ENCODE results near the gene LCNL1. TPM values are rescaled to one million over a fixed set of nuclear protein-coding genes. Genes with fewer than 3 reads are reported as not detected.

The LCNL1 gene
- total RNA-seq: not detected

- 83 to 88% methylated on average over 6 to 17 of the region's 18 CpGs for WGBS, 2 donors
- TF ChIP-seq, protein P1, sequence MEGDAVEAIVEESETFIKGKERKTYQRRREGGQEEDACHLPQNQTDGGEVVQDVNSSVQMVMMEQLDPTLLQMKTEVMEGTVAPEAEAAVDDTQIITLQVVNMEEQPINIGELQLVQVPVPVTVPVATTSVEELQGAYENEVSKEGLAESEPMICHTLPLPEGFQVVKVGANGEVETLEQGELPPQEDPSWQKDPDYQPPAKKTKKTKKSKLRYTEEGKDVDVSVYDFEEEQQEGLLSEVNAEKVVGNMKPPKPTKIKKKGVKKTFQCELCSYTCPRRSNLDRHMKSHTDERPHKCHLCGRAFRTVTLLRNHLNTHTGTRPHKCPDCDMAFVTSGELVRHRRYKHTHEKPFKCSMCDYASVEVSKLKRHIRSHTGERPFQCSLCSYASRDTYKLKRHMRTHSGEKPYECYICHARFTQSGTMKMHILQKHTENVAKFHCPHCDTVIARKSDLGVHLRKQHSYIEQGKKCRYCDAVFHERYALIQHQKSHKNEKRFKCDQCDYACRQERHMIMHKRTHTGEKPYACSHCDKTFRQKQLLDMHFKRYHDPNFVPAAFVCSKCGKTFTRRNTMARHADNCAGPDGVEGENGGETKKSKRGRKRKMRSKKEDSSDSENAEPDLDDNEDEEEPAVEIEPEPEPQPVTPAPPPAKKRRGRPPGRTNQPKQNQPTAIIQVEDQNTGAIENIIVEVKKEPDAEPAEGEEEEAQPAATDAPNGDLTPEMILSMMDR (IDR thresholded peaks at IDR 0.05): no peak
- TF ChIP-seq POLR2A (IDR thresholded peaks at IDR 0.05): no peak
- H3K36me3 ChIP-seq (replicated peaks in 1 of 2; ENCODE audit: insufficient read depth in 1 of 2, low read depth in 2 of 2): no peaks in the 10 kb centered on the region
- H3K4me1 ChIP-seq: peaks cover 12% of the 10 kb centered on the region
- H3K9me3 ChIP-seq: no peaks in the 10 kb centered on the region
- intact Hi-C loops (cut with DNase I): no loop called here
- no peak for DNase-seq
- H3K27ac ChIP-seq: peak within 1 kb of the TSS in 1 of 4 donors; percentile 17
- H3K4me3 ChIP-seq: no peak within 1 kb of the TSS
- peaks cover 0 to 5% of the 10 kb centered on the region in 2 donors for H3K27me3 ChIP-seq
- no peak for ATAC-seq
These were observed at the start of gene LCNL1 for GRCh38 chr9:136982232-136983051. Gene LCNL1 (plus strand): TSS chr9:136982993. CDS start chr9:136983587, 594 bp downstream.

DNA sequence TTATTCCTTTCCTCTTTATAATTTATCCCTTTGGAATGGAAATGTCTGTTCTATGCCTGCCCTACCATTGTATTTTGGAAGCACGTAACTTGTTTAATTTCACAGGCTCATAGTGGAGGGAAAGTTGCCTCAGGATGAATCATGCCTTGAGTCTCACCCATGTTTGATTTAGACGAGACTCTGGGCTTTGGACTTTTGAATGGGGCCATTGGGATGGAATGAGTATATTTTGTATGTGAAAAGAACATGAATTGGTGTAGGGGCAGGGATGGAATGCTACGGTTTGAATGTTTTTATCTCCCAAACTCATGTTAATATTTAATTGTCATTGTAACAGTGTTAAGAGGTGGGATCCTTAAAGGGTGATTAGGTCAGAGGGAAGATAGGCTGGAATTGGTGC lies 48.5 kb upstream of the LCNL1 start:
- 80 to 89% methylated on average over 3 of the region's 3 CpGs for WGBS, 2 donors
- ATAC-seq (no peak), DNase-seq (no peak)
- Histone ChIP-seq H3K9me3 (no peaks in the 10 kb centered on the region), H3K27me3 (no peaks in the 10 kb centered on the region), H3K27ac (no peak overlapping the region), H3K36me3 (replicated peaks in 1 of 2; ENCODE audit: insufficient read depth in 1 of 2, low read depth in 2 of 2) (no peaks in the 10 kb centered on the region), H3K4me3 (no peak overlapping the region), H3K4me1 (no peaks in the 10 kb centered on the region)
- intact Hi-C loops (cut with DNase I): no loop called here
- no peak for TF ChIP-seq POLR2A (IDR thresholded peaks at IDR 0.05)

GRCh38 chr9:136935651-136936050 lies 47.1 kb upstream of the LCNL1 start:
- 78 to 85% methylated on average over 3 of the region's 3 CpGs for WGBS, 2 donors
- Histone ChIP-seq H3K27ac (no peak overlapping the region), H3K9me3 (no peaks in the 10 kb centered on the region), H3K27me3 (no peaks in the 10 kb centered on the region), H3K4me1 (no peaks in the 10 kb centered on the region), H3K4me3 (no peak overlapping the region), H3K36me3 (replicated peaks in 1 of 2; ENCODE audit: insufficient read depth in 1 of 2, low read depth in 2 of 2) (peaks cover 6% of the 10 kb centered on the region in 2 donors)
- intact Hi-C loops (cut with DNase I): no loop called here
- ATAC-seq: no peak
- DNase-seq: no peak
- no peak for TF ChIP-seq POLR2A (IDR thresholded peaks at IDR 0.05)
- TF ChIP-seq, protein P1 (IDR thresholded peaks at IDR 0.05): no peak

DNA sequence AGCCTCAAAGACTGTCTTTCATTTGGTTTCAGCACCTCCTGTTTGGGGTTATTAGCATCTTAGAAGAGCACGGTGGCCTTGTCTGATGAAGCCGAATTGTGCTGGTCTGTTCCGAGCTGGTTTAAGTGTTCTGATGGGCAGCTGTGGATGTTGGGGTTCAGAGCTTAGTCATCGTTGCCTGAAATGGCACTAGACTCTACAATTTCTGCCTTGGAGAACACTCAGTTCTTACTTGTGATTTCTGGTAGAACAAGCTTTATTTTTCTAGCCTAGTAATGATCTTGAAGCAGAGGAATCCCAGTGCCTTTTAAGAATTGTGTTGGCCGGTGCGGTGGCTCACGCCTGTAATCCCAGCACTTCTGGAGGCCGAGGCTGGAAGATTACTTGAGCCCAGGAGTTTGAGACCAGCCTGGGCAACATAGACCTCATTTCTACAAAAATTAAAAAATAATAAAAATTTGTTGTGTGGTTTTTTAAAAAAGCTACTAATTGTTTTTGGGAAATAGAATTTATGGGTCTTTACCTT lies 46.1 kb upstream of the LCNL1 start:
- Histone ChIP-seq H3K27ac (no peak overlapping the region), H3K27me3 (no peaks in the 10 kb centered on the region), H3K36me3 (replicated peaks in 1 of 2; ENCODE audit: insufficient read depth in 1 of 2, low read depth in 2 of 2) (peaks cover 14 to 16% of the 10 kb centered on the region in 2 donors), H3K9me3 (no peaks in the 10 kb centered on the region), H3K4me3 (no peak overlapping the region), H3K4me1 (no peaks in the 10 kb centered on the region)
- DNase-seq (no peak), ATAC-seq (no peak)
- intact Hi-C loops (cut with DNase I): no loop called here
- 85 to 89% methylated on average over 8 of the region's 8 CpGs for WGBS, 2 donors
- no peak for TF ChIP-seq POLR2A (IDR thresholded peaks at IDR 0.05)
- TF ChIP-seq, protein P1 (IDR thresholded peaks at IDR 0.05): no peak

DNA sequence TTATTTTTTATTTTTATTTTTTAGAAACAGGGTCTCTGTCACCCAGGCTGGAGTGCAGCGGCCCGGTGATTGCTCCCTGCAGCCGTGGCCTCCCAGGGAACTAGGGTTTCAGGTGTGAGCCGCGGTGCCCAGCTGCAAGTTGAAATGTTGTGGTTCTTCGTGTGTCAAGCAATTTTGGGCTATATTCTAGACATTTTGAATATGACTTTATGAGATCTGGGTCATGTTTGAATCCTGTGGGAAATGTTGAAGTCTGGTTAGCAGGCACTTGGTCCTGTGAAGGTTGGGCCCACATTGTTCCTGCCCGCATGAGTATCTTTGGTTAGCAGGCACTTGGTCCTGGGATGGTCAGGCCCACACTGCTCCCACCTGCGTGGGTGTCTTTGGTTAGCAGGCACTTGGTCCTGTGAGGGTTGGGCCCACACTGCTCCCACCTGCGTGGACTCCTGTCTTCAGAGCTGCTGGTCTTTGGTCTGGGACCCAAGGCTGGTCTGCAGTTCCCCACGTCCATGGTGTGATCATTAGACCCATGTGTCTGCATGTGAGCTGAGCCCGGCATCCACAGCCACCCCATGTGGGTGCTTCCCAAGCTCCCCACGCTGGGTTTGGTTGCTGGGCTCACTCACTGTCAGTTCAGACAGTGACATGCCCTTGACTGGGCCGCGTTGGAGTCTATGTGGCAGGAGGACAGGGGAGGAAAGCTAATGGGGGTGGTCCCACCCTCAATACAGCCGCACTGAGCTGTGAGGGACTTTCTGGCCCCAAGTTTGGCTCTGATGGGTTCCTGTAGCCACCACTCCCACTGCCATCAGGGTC lies 45.4 kb upstream of the LCNL1 start:
- no peak for DNase-seq
- H3K36me3 ChIP-seq (replicated peaks in 1 of 2; ENCODE audit: insufficient read depth in 1 of 2, low read depth in 2 of 2): peaks cover 20 to 23% of the 10 kb centered on the region in 2 donors
- no peak overlapping the region for H3K4me3 ChIP-seq
- ATAC-seq: no peak
- H3K4me1 ChIP-seq: peaks cover 1% of the 10 kb centered on the region
- H3K27ac ChIP-seq: no peak overlapping the region
- WGBS, 2 donors: 92 to 93% methylated on average over 9 to 15 of the region's 15 CpGs
- intact Hi-C loops (cut with DNase I): no loop called here
- no peaks in the 10 kb centered on the region for H3K27me3 ChIP-seq
- H3K9me3 ChIP-seq: no peaks in the 10 kb centered on the region
- TF ChIP-seq POLR2A (IDR thresholded peaks at IDR 0.05): no peak
- TF ChIP-seq, protein P1 (IDR thresholded peaks at IDR 0.05): no peak
